ENCODE results near the gene FMN2.

Gene FMN2

DNA sequence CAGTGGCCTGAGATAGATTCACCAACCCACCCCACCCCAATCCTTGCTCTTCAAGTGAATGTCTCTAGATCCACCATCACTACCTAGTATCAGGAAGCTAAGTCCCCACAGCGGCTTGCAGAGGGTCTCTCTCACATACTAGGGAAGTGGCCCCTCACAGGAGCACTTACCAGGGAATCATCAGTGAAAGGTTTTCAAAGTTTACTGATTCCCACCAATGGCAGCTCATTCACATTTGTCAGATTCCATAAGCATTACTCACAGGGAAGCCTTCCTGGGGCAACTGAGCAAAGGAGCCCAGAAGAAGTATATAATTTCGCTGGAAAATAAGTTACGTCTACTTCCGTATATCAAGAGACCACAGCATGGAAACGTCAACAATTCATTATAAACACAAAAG, 399.5 kb downstream of the FMN2 start:
- Histone ChIP-seq H3K36me3 (ENCODE audit: insufficient read depth, low read length) (no peaks in the 10 kb centered on the region), H3K4me1 (ENCODE audit: insufficient read depth, low read length) (peaks cover 12% of the 10 kb centered on the region), H3K9me3 (ENCODE audit: control insufficient read depth, insufficient read depth, low read length) (no peaks in the 10 kb centered on the region), H3K9ac (ENCODE audit: low read depth, low read length) (no peak overlapping the region)

DNA sequence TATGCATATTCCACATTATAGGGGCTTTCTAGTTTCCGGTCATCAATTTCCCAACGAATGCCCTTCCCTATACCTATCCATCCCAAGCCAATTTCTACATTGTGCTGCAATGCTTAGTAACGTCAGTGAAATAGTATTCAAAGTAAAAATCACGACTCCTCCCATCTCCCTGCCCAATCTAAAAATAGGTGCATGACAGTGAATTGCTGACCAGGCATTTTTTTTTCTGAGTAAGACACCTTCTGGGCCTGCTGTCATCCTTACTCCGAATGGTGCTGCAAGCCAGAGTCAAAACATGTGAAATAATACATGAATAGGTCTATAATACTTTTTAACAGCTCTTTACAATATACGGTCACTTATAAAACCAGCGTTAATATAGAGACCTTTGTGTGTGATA, 400.1 kb downstream of the FMN2 start:
- no peaks in the 10 kb centered on the region for H3K9me3 ChIP-seq (ENCODE audit: control insufficient read depth, insufficient read depth, low read length)
- H3K4me1 ChIP-seq (ENCODE audit: insufficient read depth, low read length): peaks cover 12% of the 10 kb centered on the region
- H3K9ac ChIP-seq (ENCODE audit: low read depth, low read length): no peak overlapping the region
- no peaks in the 10 kb centered on the region for H3K36me3 ChIP-seq (ENCODE audit: insufficient read depth, low read length)

DNA sequence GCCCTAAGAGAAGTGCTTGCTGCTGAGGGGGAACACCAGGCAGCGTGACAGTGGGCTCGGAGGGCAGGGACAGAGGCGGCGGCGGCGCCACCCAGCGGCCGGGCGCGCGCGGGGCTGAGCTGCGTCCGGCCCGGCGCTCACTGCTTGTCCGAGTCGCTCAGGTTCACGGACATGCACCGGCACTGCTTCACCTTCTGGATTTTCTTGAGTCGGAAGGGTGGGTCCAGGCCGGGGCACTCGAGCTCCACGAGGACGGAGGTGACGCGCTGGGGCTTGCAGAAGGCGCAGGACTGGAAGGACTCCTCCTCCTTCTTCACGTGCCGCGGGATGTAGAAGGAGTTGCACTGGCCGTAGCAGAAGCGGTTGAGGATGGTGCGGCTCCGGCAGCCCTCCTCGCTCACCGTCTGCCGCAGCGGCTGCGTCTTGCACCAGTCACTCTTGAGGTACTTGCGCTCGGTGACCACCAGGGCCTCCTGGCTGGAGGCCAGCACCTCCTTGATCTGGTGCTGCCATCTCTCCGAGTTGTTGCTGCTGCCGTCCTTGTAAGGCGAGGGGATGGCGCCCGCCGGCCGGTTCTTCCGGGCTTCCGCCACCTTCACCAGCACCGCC, 401.3 kb downstream of the FMN2 start:
- Histone ChIP-seq H3K4me1 (ENCODE audit: insufficient read depth, low read length) (peaks cover 12% of the 10 kb centered on the region), H3K9me3 (ENCODE audit: control insufficient read depth, insufficient read depth, low read length) (no peaks in the 10 kb centered on the region), H3K9ac (ENCODE audit: low read depth, low read length) (no peak overlapping the region), H3K36me3 (ENCODE audit: insufficient read depth, low read length) (no peaks in the 10 kb centered on the region)

DNA sequence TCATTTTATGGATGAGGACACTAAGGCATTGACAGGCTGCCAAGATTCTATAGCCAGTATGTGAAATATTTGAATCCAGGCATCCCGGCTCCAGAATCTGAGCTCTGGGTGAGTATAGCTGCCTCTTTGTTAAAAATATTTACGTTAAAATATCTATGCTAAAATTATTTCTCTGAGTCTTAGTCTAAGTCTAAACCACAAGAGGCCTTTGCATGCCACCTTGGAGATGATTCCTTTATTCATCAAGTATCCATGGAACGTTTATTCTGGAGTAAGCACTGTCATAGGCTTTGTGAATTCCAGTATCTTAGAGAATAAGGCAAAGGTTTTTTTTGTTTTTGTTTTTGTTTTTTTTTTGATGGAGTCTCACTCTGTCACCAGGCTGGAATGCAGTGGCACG, 403.9 kb downstream of the FMN2 start:
- H3K4me1 ChIP-seq (ENCODE audit: insufficient read depth, low read length): peaks cover 22% of the 10 kb centered on the region
- no peaks in the 10 kb centered on the region; the same call in 1 of the 2 replicates for H3K36me3 ChIP-seq (ENCODE audit: insufficient read depth, low read length)
- H3K9me3 ChIP-seq (ENCODE audit: control insufficient read depth, insufficient read depth, low read length): no peaks in the 10 kb centered on the region
- no peak overlapping the region for H3K9ac ChIP-seq (ENCODE audit: low read depth, low read length)

DNA sequence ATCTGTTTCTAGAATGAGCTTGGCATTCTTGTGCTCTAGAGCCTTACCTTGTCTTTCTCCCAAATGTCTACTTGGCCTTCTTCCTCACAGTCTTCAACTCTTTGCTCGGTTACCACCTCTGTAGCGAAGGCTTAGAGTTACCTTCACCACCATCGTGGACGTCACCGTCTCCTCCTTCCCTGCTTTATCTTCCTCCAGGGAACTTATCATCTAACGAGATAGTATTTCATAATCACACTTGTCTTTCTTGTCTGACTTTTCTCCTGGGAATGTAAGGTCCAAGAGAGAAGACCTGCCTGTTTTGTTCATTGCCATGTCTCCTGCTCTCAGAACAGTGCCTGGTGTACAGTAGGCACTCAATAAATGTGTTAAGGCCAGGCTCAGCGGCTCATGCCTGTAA, 404.7 kb downstream of the FMN2 start:
- no peaks in the 10 kb centered on the region; the same call in 1 of the 2 replicates for H3K36me3 ChIP-seq (ENCODE audit: insufficient read depth, low read length)
- no peak overlapping the region for H3K9ac ChIP-seq (ENCODE audit: low read depth, low read length)
- peaks cover 15% of the 10 kb centered on the region for H3K4me1 ChIP-seq (ENCODE audit: insufficient read depth, low read length)
- no peaks in the 10 kb centered on the region for H3K9me3 ChIP-seq (ENCODE audit: control insufficient read depth, insufficient read depth, low read length)

DNA sequence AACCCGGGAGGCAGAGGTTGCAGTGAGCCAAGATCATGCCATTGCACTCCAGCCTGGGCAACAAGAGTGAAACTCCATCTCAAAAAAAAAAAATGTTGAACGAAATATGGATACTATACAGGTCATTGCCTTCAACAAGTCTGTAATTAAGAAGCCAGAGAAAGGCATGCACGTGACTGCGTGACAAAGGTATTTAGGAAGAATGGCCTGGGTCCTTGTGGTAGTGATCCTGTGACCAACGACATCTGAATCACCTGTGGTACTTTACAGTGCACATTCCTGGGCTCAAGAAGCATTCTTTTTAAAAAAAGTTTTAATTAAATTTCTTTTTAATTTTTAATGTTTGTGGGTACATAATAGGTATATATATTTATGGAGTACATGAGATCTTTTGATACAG, 405.3 kb downstream of the FMN2 start:
- H3K9me3 ChIP-seq (ENCODE audit: control insufficient read depth, insufficient read depth, low read length): no peaks in the 10 kb centered on the region
- peaks cover 10% of the 10 kb centered on the region for H3K4me1 ChIP-seq (ENCODE audit: insufficient read depth, low read length)
- no peaks in the 10 kb centered on the region; the same call in 1 of the 2 replicates for H3K36me3 ChIP-seq (ENCODE audit: insufficient read depth, low read length)
- H3K9ac ChIP-seq (ENCODE audit: low read depth, low read length): no peak overlapping the region

DNA sequence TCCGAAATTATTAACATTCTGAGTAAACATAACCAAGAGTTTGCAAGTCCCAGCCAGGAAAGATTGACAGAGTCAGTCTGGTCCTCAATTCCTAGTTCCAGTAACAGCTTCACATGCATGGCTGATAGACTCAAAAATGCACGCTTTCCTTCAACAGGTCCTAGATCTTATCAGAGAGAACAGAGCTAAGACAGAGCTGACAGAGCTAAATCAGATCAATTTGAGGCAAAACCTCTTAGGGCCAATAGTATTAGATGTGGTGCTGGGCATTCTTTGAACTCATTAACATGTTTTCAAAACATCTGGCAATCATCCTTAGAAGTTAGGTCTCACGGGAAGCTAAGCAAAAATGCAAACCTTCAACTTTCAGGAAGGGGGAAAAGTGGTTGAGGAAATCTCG, 406.2 kb downstream of the FMN2 start:
- Histone ChIP-seq H3K36me3 (ENCODE audit: insufficient read depth, low read length) (no peaks in the 10 kb centered on the region; the same call in 1 of the 2 replicates), H3K4me1 (ENCODE audit: insufficient read depth, low read length) (peaks cover 10% of the 10 kb centered on the region), H3K9me3 (ENCODE audit: control insufficient read depth, insufficient read depth, low read length) (no peaks in the 10 kb centered on the region), H3K9ac (ENCODE audit: low read depth, low read length) (no peak overlapping the region)

DNA sequence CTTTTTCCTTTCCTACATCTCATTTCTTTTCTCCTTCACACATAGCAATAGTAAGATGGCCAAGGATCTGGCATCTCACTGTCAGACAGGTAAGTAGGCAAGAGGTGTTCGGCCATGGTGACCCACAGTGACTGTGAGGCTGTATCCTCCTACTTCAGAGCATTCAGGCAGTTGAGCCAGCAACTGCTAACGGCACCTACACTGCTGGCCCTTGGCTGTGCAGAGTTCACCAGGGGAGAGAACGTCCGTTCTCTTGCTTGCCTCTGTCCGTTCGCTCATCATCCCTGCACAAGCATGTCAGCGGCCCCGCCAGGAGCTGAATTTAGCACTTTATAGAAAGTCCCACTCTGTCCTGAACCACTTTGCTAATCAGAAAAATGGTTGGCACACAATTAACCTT, 406.7 kb downstream of the FMN2 start:
- Histone ChIP-seq H3K4me1 (ENCODE audit: insufficient read depth, low read length) (peaks cover 10% of the 10 kb centered on the region), H3K9me3 (ENCODE audit: control insufficient read depth, insufficient read depth, low read length) (no peaks in the 10 kb centered on the region), H3K36me3 (ENCODE audit: insufficient read depth, low read length) (no peaks in the 10 kb centered on the region; the same call in 1 of the 2 replicates), H3K9ac (ENCODE audit: low read depth, low read length) (no peak overlapping the region)

DNA sequence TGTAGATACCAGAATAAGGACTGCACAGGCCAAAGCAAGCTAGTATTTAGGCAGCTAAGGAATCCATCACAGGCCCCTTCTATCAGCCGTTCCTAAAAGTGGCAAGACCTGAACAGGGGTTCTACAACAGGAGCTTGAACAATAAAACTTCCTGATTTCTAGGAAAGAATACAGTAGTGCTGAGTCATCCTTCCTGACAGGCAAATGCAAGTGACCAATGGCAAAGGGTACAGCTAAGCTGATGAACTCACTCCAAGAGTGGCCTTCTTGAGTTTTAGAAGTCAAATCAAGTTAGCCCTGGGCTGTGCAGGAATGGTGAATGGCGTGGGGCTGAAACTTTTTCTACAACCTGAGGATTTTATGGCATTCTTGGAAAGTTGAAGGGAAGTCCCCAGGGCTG, 407.3 kb downstream of the FMN2 start:
- H3K9ac ChIP-seq (ENCODE audit: low read depth, low read length): no peak overlapping the region
- no peaks in the 10 kb centered on the region; the same call in 1 of the 2 replicates for H3K36me3 ChIP-seq (ENCODE audit: insufficient read depth, low read length)
- H3K9me3 ChIP-seq (ENCODE audit: control insufficient read depth, insufficient read depth, low read length): no peaks in the 10 kb centered on the region
- peaks cover 10% of the 10 kb centered on the region for H3K4me1 ChIP-seq (ENCODE audit: insufficient read depth, low read length)

DNA sequence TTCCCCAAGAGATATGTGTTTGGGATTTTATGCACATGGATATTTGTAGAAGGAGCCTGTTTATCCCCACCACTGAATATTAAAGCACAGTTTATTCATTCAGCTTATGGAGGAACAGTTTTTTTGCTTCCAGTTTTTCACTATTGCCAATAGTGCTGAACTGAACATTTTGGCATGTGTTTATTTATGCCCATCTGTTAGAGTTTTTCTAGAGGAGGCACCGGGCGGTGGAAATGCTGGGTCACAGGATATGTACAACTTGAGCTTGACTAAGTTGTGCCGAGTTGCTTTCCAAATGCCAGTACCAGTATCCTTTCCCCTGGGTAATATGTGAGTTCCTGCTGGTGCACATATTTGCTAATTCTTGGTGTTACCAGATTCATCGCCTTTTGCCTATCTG, 409.0 kb downstream of the FMN2 start:
- Histone ChIP-seq H3K36me3 (ENCODE audit: insufficient read depth, low read length) (no peaks in the 10 kb centered on the region; the same call in 1 of the 2 replicates), H3K9me3 (ENCODE audit: control insufficient read depth, insufficient read depth, low read length) (no peaks in the 10 kb centered on the region), H3K4me1 (ENCODE audit: insufficient read depth, low read length) (peaks cover 10% of the 10 kb centered on the region), H3K9ac (ENCODE audit: low read depth, low read length) (no peak overlapping the region)

DNA sequence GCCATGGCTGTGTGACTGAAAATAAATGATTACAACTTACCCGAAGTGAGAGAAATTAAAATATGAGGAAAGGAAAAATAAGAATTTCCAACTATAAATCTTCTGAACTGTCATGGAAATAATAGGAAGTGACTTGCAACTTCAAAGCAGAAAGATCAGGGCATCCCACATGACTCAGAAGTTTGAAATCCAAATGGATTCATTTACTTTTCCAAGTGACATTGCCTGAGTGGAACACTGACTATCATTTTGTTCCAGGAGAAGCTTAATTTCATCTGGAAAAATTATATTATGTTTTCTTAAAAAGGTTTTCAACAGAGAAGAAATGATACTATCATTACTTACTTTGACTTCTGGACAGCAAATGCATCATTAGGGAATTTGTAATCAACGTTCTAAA, 409.4 kb downstream of the FMN2 start:
- Histone ChIP-seq H3K4me1 (ENCODE audit: insufficient read depth, low read length) (peaks cover 10% of the 10 kb centered on the region), H3K36me3 (ENCODE audit: insufficient read depth, low read length) (no peaks in the 10 kb centered on the region; the same call in 1 of the 2 replicates), H3K9me3 (ENCODE audit: control insufficient read depth, insufficient read depth, low read length) (no peaks in the 10 kb centered on the region), H3K9ac (ENCODE audit: low read depth, low read length) (no peak overlapping the region)

DNA sequence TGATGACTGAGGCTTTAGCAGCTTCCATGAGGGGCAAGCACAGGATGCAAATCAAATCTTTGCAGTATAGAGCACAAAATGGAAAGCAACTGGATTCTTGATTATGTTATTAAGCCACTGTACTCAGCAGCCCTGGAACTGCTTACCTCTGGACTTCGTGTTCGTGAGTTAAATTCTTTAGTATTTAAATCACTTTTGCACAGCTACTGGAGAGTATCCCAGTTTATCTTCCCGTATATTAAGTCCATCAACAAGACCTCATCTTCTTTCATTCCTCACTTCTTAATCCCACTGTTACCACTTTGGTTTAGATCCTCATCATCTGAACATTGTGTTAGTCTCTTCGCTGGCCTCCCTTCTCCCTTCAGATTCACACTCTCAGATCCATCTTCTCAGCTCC, 411.4 kb downstream of the FMN2 start:
- Histone ChIP-seq H3K9me3 (ENCODE audit: control insufficient read depth, insufficient read depth, low read length) (no peaks in the 10 kb centered on the region), H3K36me3 (ENCODE audit: insufficient read depth, low read length) (no peaks in the 10 kb centered on the region; the same call in 1 of the 2 replicates), H3K4me1 (ENCODE audit: insufficient read depth, low read length) (peaks cover 10% of the 10 kb centered on the region), H3K9ac (ENCODE audit: low read depth, low read length) (no peak overlapping the region)

DNA sequence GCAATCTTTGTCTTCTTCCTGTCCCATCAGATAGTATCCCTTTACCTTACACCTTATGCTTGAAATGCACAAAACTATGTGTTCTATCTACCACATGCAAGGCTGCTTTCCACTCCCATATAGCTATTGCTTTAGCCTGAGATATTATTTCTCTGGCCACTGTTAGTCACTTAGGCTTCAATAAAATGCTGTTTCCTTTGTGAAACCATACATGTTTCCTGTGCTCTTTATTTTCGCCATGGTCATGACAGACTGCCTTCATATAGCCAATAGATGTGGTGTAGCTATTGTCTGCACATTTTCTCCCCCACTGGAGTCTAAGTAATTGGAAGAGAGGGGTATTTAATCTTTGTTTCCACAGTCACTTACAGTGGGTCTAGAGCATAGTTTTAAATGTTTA, 411.9 kb downstream of the FMN2 start:
- Histone ChIP-seq H3K9me3 (ENCODE audit: control insufficient read depth, insufficient read depth, low read length) (no peaks in the 10 kb centered on the region), H3K36me3 (ENCODE audit: insufficient read depth, low read length) (no peaks in the 10 kb centered on the region; the same call in 1 of the 2 replicates), H3K4me1 (ENCODE audit: insufficient read depth, low read length) (peaks cover 9% of the 10 kb centered on the region), H3K9ac (ENCODE audit: low read depth, low read length) (no peak overlapping the region)

DNA sequence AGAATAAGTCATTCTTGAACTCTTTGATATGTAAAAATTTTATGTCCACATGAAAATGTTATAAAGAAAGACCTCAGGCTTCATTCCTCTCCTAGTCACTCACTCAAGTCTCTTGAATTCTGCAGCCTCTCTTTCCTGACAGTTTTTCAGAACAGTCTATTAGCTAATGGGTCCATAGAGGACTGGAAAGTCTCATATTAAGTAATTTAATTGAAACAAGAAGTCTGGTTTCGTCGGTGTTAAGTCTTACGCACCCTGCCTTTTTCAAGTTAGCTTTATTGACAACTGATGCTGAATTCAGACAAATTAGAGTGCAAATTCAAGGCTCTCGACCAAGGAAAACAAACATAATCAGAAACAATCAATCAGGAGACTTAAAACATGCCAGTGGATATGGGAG, 414.5 kb downstream of the FMN2 start:
- H3K36me3 ChIP-seq (ENCODE audit: insufficient read depth, low read length): no peaks in the 10 kb centered on the region
- H3K4me1 ChIP-seq (ENCODE audit: insufficient read depth, low read length): no peaks in the 10 kb centered on the region
- H3K9ac ChIP-seq (ENCODE audit: low read depth, low read length): no peak overlapping the region

DNA sequence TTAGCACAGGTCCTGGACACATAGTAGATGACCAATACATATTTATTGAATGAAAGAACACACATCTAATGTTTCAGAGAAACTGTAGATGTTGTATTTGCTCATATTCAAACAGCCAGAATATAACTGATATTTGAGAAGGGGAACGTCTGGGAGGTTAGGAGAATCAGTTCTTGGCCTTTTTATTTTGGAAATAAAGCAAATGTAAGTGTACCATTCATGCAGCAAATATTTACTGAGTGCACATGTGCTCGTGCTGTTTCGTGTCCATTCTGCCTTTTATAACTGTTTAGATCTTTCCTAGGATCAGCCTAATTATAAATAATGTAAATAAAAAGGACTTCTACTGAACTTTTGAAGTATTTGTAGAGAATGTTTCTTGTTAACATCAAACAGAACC, 416.5 kb downstream of the FMN2 start:
- H3K9me3 ChIP-seq (ENCODE audit: control insufficient read depth, insufficient read depth, low read length): no peaks in the 10 kb centered on the region
- H3K9ac ChIP-seq (ENCODE audit: low read depth, low read length): no peak overlapping the region
- H3K36me3 ChIP-seq (ENCODE audit: insufficient read depth, low read length): no peaks in the 10 kb centered on the region
- no peaks in the 10 kb centered on the region for H3K4me1 ChIP-seq (ENCODE audit: insufficient read depth, low read length)

More for the DNA sequence above, 414.5 kb downstream of the FMN2 start:
- no peaks in the 10 kb centered on the region for H3K9me3 ChIP-seq (ENCODE audit: control insufficient read depth, insufficient read depth, low read length)
